RWPE2 (cell line): ENCODE data around the gene RABGAP1L.
A peak's percentile ranks its signal among the peaks of the same experiment; 100 is the strongest.

Source experiments
- ATAC-seq: fragments of 200-7000 bp; cut with Tn5 transposase; 3 replicates; pipeline ENCODE4 v1.9.1; 2021; ENCODE audit warnings: low read depth
- DNase-seq: peaks from one replicate; pipeline ENCODE4 v3.0.0-alpha.2; 2020; ENCODE audit warnings: low spot score
- H3K27ac ChIP-seq: fragments of 450-650 bp; 2 replicates; pipeline ENCODE4 v1.5.1; 2017; ENCODE audit warnings: mild to moderate bottlenecking; ENCODE audit not compliant: poor library complexity, severe bottlenecking
- H3K27me3 ChIP-seq: fragments of 250-450 bp; sonication (Bioruptor Pico); 2 replicates; pipeline ENCODE4 v1.5.1; 2021; ENCODE audit warnings: mild to moderate bottlenecking, moderate library complexity; ENCODE audit not compliant: insufficient read depth, poor library complexity, severe bottlenecking
- H3K36me3 ChIP-seq: fragments of 250-450 bp; sonication (Bioruptor Pico); 2 replicates; pipeline ENCODE4 v1.5.1; 2020; ENCODE audit warnings: low read depth, mild to moderate bottlenecking, moderate library complexity
- H3K4me1 ChIP-seq: fragments of 250-450 bp; sonication (Bioruptor Pico); 2 replicates; pipeline ENCODE4 v1.5.1; 2021; ENCODE audit warnings: mild to moderate bottlenecking, moderate library complexity; ENCODE audit not compliant: insufficient read depth, poor library complexity, severe bottlenecking
- H3K4me3 ChIP-seq: fragments of 250-450 bp; sonication (Bioruptor Pico); 2 replicates; pipeline ENCODE4 v1.5.1; 2021; ENCODE audit warnings: mild to moderate bottlenecking, moderate library complexity; ENCODE audit not compliant: severe bottlenecking
- H3K9me3 ChIP-seq: fragments of 250-450 bp; sonication (Bioruptor Pico); 2 replicates; pipeline ENCODE4 v1.5.1; 2021; ENCODE audit warnings: mild to moderate bottlenecking, moderate library complexity; ENCODE audit not compliant: severe bottlenecking
- CTCF ChIP-seq: fragments of 450-650 bp; IDR thresholded peaks from one replicate; pipeline ENCODE4 v1.5.1; 2017; ENCODE audit warnings: mild to moderate bottlenecking, moderate library complexity; ENCODE audit not compliant: poor library complexity, severe bottlenecking

RABGAP1L gene

GRCh38 chr1:174626031-174627025 lies 467.0 kb downstream of the RABGAP1L start:
- Histone ChIP-seq H3K4me1 (no peaks in the 10 kb centered on the region), H3K9me3 (no peaks in the 10 kb centered on the region), H3K4me3 (no peak overlapping the region), H3K36me3 (no peaks in the 10 kb centered on the region), H3K27ac (no peak overlapping the region), H3K27me3 (no peaks in the 10 kb centered on the region)
- 0 out of 3 replicates have a peak, but pooled peaks have one; percentile 10 for ATAC-seq
- no peak for DNase-seq
- TF ChIP-seq CTCF: no peak

DNA sequence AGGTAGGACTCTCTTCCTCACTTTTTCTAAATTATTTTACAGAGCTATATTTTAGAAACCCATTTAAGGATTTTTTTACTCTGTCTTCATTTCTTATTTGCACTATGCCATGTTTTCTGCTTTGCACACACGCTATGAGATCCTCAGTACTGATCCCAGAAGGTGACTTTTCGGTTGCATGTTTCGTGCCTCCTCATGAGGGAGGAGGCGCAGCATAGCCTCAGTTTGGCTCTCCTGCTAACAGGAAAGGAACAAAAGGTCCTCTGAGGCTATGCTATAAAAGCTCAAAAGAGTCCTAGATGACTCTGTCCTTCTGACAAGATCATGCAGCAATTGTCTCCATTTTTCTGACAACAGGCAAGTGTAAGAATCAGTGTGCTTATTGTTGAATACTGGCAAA lies 478.2 kb downstream of the RABGAP1L start:
- peaks cover 4% of the 10 kb centered on the region; the same call in 1 of the 2 replicates for H3K36me3 ChIP-seq
- no peak for ATAC-seq
- H3K4me1 ChIP-seq: no peaks in the 10 kb centered on the region
- DNase-seq: no peak
- H3K4me3 ChIP-seq: no peak overlapping the region
- TF ChIP-seq CTCF: no peak
- H3K9me3 ChIP-seq: peaks cover 1% of the 10 kb centered on the region
- no peak overlapping the region for H3K27ac ChIP-seq
- H3K27me3 ChIP-seq: no peaks in the 10 kb centered on the region

GRCh38 chr1:174639461-174639860 lies 480.1 kb downstream of the RABGAP1L start:
- Histone ChIP-seq H3K4me3 (no peak overlapping the region), H3K9me3 (peaks cover 1% of the 10 kb centered on the region), H3K27ac (no peak overlapping the region), H3K27me3 (no peaks in the 10 kb centered on the region), H3K4me1 (no peaks in the 10 kb centered on the region), H3K36me3 (peaks cover 4% of the 10 kb centered on the region; the same call in 1 of the 2 replicates)
- ATAC-seq (no peak), DNase-seq (no peak)
- TF ChIP-seq CTCF: no peak

DNA sequence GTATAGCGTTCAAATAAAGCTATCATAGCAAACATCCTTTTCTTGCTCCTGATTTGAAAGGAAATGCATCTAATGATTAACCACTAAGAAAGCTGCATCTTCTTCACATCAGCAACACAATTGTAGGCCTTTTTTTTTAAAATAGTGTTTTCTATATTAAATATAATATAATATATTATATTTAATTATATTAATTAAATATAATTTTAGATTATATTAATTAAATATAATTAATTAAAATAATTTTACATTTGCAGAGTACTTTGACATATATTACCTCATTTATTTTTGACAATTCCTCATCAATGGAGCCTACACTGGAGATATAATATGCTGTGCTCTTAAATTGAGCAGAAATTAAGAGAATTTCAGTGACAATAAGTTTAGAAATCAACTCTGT lies 481.5 kb downstream of the RABGAP1L start:
- H3K4me1 ChIP-seq: no peaks in the 10 kb centered on the region
- no peak for DNase-seq
- H3K9me3 ChIP-seq: peaks cover 1% of the 10 kb centered on the region
- H3K36me3 ChIP-seq: peaks cover 4% of the 10 kb centered on the region; the same call in 1 of the 2 replicates
- no peaks in the 10 kb centered on the region for H3K27me3 ChIP-seq
- TF ChIP-seq CTCF: no peak
- no peak for ATAC-seq
- H3K27ac ChIP-seq: no peak overlapping the region
- no peak overlapping the region for H3K4me3 ChIP-seq

DNA sequence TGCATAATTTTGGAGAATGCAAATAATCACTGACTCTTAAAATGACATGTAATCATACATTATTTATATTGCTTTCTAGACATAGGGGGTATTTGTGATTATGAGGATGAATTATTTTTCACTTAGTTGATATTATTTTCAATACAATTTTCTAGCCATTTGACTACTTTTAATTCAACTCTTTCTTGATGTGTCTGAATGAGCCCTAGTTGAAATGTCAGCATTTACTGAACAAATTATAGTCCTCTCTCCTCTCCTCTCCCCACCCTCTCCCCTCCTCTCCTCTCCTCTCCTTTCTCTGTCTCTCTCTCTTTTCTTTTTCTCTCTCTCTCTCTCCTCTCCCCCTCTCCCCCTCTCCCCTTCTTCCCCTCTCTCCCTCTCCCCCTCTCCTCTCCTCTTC lies 483.1 kb downstream of the RABGAP1L start:
- H3K4me3 ChIP-seq: no peak overlapping the region
- H3K27ac ChIP-seq: no peak overlapping the region
- ATAC-seq (no peak), DNase-seq (no peak)
- H3K27me3 ChIP-seq: no peaks in the 10 kb centered on the region
- H3K36me3 ChIP-seq: peaks cover 4% of the 10 kb centered on the region; the same call in 1 of the 2 replicates
- no peak for TF ChIP-seq CTCF
- H3K9me3 ChIP-seq: peaks cover 1% of the 10 kb centered on the region
- no peaks in the 10 kb centered on the region for H3K4me1 ChIP-seq
